Dedifferentiated amniotic fluid mesenchymal stem cell (primary cell): ENCODE results near the gene DNAJC21.
"Not testable (repeated sequence)": the region's sequence is repeated elsewhere in the genome, so short reads cannot be mapped to it uniquely, and the experiment has no call there.

Source experiments
- DNase-seq: peaks from one replicate; pipeline ENCODE4 v3.0.0-alpha.2; 2016; ENCODE audit errors: extremely low spot score

DNAJC21 gene

GRCh38 chr5:34923694-34924461 is 5.5 kb upstream of the DNAJC21 start:
- peak; percentile 65 for DNase-seq

GRCh38 chr5:34924462-34924765 is 4.9 kb upstream of the DNAJC21 start:
- no peak for DNase-seq

GRCh38 chr5:34926318-34926888 is 3.0 kb upstream of the DNAJC21 start:
- DNase-seq, result no peak

GRCh38 chr5:34927785-34928184 is 1.6 kb upstream of the DNAJC21 start:
- DNase-seq, result no peak

GRCh38 chr5:34928267-34928666 is 1.1 kb upstream of the DNAJC21 start:
- DNase-seq, result no peak

GRCh38 chr5:34929720-34930461 is 532 bp downstream of the DNAJC21 start:
- DNase-seq, result peak; percentile 37

- no peak for DNase-seq
Observed at GRCh38 chr5:34930462-34930844, 1.1 kb downstream of the DNAJC21 start.

- DNase-seq, result no peak
Observed at GRCh38 chr5:34930870-34931269, 1.5 kb downstream of the DNAJC21 start.

- DNase-seq, result no peak
Observed at GRCh38 chr5:34932947-34933346, 3.6 kb downstream of the DNAJC21 start.

- no peak for DNase-seq
Observed at GRCh38 chr5:34941936-34942335, 12.6 kb downstream of the DNAJC21 start.

GRCh38 chr5:34944044-34944443 is 14.7 kb downstream of the DNAJC21 start:
- DNase-seq, result no peak

- DNase-seq, result no peak
Observed at GRCh38 chr5:34944460-34945047, 15.2 kb downstream of the DNAJC21 start.

GRCh38 chr5:34957321-34957720 is 28.0 kb downstream of the DNAJC21 start:
- DNase-seq, result no peak

- no peak for DNase-seq
Observed at GRCh38 chr5:34957857-34958690, 28.7 kb downstream of the DNAJC21 start.

GRCh38 chr5:34959323-34959722 is 30.0 kb downstream of the DNAJC21 start:
- no peak for DNase-seq

GRCh38 chr5:34967540-34967939 is 38.2 kb downstream of the DNAJC21 start:
- no peak for DNase-seq

GRCh38 chr5:34968258-34968657 is 38.9 kb downstream of the DNAJC21 start:
- DNase-seq, result no peak

- DNase-seq, result no peak
Observed at GRCh38 chr5:34970552-34970951, 41.2 kb downstream of the DNAJC21 start.

GRCh38 chr5:34971655-34972054 is 42.3 kb downstream of the DNAJC21 start:
- DNase-seq, result not testable (repeated sequence)

- no peak for DNase-seq
Observed at GRCh38 chr5:34976347-34976746, 47.0 kb downstream of the DNAJC21 start.

GRCh38 chr5:34977934-34978613 is 48.7 kb downstream of the DNAJC21 start:
- DNase-seq, result no peak
